ENCODE results near the gene MTUS2. TPM values are rescaled to one million over a fixed set of nuclear protein-coding genes. Genes with fewer than 3 reads are reported as not detected.

MTUS2 gene
- total RNA-seq, 1 experiment from 2014 or later = 0.35 TPM

- WGBS (ENCODE audit: extremely low coverage, insufficient read length, low lambda C conversion rate) = 100% methylated on average over 2 of the region's 3 CpGs
- H3K9me3 Mint-ChIP-seq = no peaks in the 10 kb centered on the region
Observed at GRCh38 chr13:29067306-29067945, 247.3 kb downstream of the MTUS2 start.

More at GRCh38 chr13:29067306-29067945, 247.3 kb downstream of the MTUS2 start:
- Histone ChIP-seq H4K5ac (ENCODE audit: insufficient read length, low read depth, low read length) (no peak overlapping the region), H2BK15ac (ENCODE audit: low read depth, low read length) (no peak overlapping the region), H3K14ac (ENCODE audit: insufficient read depth, low read length) (no peak overlapping the region), H4K8ac (replicated peaks; ENCODE audit: insufficient read length, low read depth, low read length) (no peak overlapping the region), H3K79me2 (ENCODE audit: insufficient read depth, low read length) (no peaks in the 10 kb centered on the region), H3K18ac (ENCODE audit: insufficient read length, low read depth, low read length) (no peak overlapping the region), H2BK20ac (ENCODE audit: low read depth, low read length, poor library complexity, severe bottlenecking) (no peak overlapping the region), H4K91ac (ENCODE audit: insufficient read length, low read depth, low read length) (no peak overlapping the region), H4K20me1 (ENCODE audit: control insufficient read depth, insufficient read depth, insufficient read length) (no peaks in the 10 kb centered on the region), H2AFZ (ENCODE audit: low read length) (no peak overlapping the region), H3K4me2 (ENCODE audit: insufficient read depth, insufficient read length, low read length) (no peak overlapping the region), H3K9ac (ENCODE audit: extremely low read depth, insufficient read length, low read length) (no peak overlapping the region), H2BK12ac (ENCODE audit: insufficient read length, low read depth, low read length) (no peak overlapping the region), H3K27ac (ENCODE audit: insufficient read length, low read depth, low read length) (no peak overlapping the region), H3K23ac (ENCODE audit: insufficient read length, low read depth, low read length) (no peak overlapping the region), H3T11ph (ENCODE audit: low read length) (no peak overlapping the region), H3K9me3 (ENCODE audit: control insufficient read depth, low read depth, low read length) (no peaks in the 10 kb centered on the region), H2AK5ac (ENCODE audit: insufficient read length, low read length) (no peak overlapping the region), H3K79me1 (ENCODE audit: insufficient read depth, low read depth, low read length, poor library complexity, severe bottlenecking) (no peaks in the 10 kb centered on the region), H3K56ac (ENCODE audit: insufficient read length, low read depth, low read length) (no peak overlapping the region), H2BK5ac (ENCODE audit: insufficient read length, low read length) (no peak overlapping the region), H3K27me3 (ENCODE audit: insufficient read depth, low read length) (no peaks in the 10 kb centered on the region), H3K4me1 (ENCODE audit: insufficient read depth, low read length) (peaks cover 2% of the 10 kb centered on the region; the same call in 1 of the 2 replicates), H2BK120ac (ENCODE audit: low read depth, low read length, poor library complexity, severe bottlenecking) (no peak overlapping the region), H3K4ac (ENCODE audit: low read depth, low read length) (no peak overlapping the region), H3K23me2 (ENCODE audit: insufficient read length, low read depth, low read length, poor library complexity, severe bottlenecking) (no peaks in the 10 kb centered on the region)
- no peaks in the 10 kb centered on the region for H3K27me3 Mint-ChIP-seq (ENCODE audit: low read depth)
- no peaks in the 10 kb centered on the region for H3K36me3 Mint-ChIP-seq (ENCODE audit: insufficient read depth in 1 of 3, low read depth in 3 of 3)
- no peak overlapping the region for H3K27ac Mint-ChIP-seq
- TF ChIP-seq, protein P1, sequence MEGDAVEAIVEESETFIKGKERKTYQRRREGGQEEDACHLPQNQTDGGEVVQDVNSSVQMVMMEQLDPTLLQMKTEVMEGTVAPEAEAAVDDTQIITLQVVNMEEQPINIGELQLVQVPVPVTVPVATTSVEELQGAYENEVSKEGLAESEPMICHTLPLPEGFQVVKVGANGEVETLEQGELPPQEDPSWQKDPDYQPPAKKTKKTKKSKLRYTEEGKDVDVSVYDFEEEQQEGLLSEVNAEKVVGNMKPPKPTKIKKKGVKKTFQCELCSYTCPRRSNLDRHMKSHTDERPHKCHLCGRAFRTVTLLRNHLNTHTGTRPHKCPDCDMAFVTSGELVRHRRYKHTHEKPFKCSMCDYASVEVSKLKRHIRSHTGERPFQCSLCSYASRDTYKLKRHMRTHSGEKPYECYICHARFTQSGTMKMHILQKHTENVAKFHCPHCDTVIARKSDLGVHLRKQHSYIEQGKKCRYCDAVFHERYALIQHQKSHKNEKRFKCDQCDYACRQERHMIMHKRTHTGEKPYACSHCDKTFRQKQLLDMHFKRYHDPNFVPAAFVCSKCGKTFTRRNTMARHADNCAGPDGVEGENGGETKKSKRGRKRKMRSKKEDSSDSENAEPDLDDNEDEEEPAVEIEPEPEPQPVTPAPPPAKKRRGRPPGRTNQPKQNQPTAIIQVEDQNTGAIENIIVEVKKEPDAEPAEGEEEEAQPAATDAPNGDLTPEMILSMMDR (conservative IDR thresholded peaks at IDR 0.05) = no peak
- peaks cover 15 to 24% of the 10 kb centered on the region in 2 experiments for H3K4me1 Mint-ChIP-seq
- no peak overlapping the region for H3K4me3 Mint-ChIP-seq
- DNase-seq = no peak

Measured in H9 (cell line).